Esophagus muscularis mucosa (tissue), 3 donors: Measurements from ENCODE around the gene MYH6.

Source experiments
- CTCF ChIP-seq, 3 experiments: fragments of 200-600 bp in 2 of 3; fragments of 450-650 bp in 1 of 3; sonication (generic) in 2 of 3; IDR thresholded peaks; one replicate each; pipeline ENCODE4 v1.5.1; 2017 to 2019; ENCODE audit warnings: antibody characterized with exemption in 3 of 3, mild to moderate bottlenecking in 2 of 3, moderate library complexity in 1 of 3
- POLR2AphosphoS5 ChIP-seq, 2 donors: sonication (generic); formaldehyde crosslinking; IDR thresholded peaks; one replicate each; pipeline ENCODE4 v1.6.1; 2017; ENCODE audit warnings: antibody characterized with exemption in 2 of 2

DNA sequence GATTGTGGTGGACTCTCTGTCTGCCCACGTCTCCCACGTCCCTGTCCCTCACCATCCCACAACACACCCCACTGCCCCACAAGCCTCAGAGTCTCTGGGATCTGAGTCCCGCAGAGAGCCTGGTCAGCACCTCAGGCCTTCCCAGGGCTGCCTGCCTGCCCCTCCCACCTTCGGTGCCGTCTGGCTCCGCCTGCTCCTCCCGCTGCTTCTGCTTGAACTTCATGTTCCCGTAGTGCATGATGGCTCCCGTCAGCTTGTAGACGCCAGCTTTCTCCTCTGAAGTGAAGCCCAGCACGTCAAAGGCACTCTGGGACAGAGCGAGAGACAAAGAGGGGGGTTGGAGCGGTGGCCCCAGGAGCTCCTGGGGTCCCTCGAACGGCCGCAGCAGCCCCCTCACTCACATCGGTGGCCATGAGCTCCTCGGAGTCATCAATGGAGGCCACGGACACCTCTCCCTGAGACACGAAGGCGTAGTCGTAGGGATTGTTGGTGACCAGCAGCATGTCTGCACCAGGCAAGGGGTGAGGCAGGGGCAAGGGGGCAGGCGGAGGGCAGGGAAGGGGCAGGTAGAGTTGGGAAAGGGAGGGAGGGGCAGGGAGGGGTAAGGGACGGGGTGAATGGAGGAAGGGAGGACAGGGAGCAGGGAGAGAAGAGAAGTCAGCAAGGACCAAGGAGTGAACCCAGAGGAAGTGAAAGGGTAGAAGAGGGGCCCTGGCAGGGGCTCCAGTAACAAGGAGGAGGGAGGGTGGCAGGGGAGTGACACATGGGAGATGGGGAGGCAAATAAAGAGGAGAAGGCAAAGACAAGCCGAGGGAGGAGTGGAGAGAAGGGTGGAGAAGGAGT is 5.6 kb downstream of the MYH6 start:
- no peak for TF ChIP-seq CTCF (IDR thresholded peaks at IDR 0.05)
- no peak for TF ChIP-seq POLR2AphosphoS5 (IDR thresholded peaks at IDR 0.05)
